HCT116 (cell line): ENCODE data around the gene PALMD. TPM values are rescaled to one million over a fixed set of nuclear protein-coding genes. Genes with fewer than 3 reads are reported as not detected.

Experiments used
- ATAC-seq: fragments of 200-7000 bp; cut with Tn5 transposase; 2 replicates; pipeline ENCODE4 v1.9.1; 2020; ENCODE audit warnings: mild to moderate bottlenecking, moderate library complexity
- BruUV-seq: library from RNA; stranded (reverse); fragments of 400-500 nt; replicated peaks from 2 replicates; lab custom pipeline; 2021; lab: Mats Ljungman, UMichigan
- CTCF ChIA-PET: fragments of 300-600 bp; sonication (Branson Sonifier 250); formaldehyde crosslinking; loops from one replicate; lab custom pipeline; 2021; ENCODE audit warnings: antibody characterized with exemption; lab: Charles Lee
- POLR2A ChIA-PET: fragments of 300-600, 350-600 bp; sonication (Branson Sonifier 250); formaldehyde crosslinking; loops from one replicate; lab custom pipeline; 2021; ENCODE audit warnings: antibody characterized with exemption; lab: Charles Lee
- RAD21 ChIA-PET, 2 experiments: fragments of 300-600 bp; sonication (Branson Sonifier 250); formaldehyde crosslinking; loops; one replicate each; lab custom pipeline; 2023; ENCODE audit warnings: low total read pairs in 2 of 2; ENCODE audit not compliant: uncharacterized antibody in 2 of 2, unreplicated experiment in 2 of 2, low non-redundant PET in 1 of 2; lab: Charles Lee
- DNase-seq: peaks from one replicate; pipeline ENCODE4 v3.0.0-alpha.2; 2010; ENCODE audit warnings: low read depth, low spot score
- H2AFZ ChIP-seq: fragments of 200-600 bp; shearing (Covaris generic), sonication (generic); 2 replicates; pipeline ENCODE4 v1.6.1; 2017; ENCODE audit warnings: low read depth, mixed run types, mixed read lengths, antibody characterized with exemption, low read length; ENCODE audit not compliant: poor library complexity, severe bottlenecking
- H3K27ac ChIP-seq: 2 replicates; pipeline ENCODE4 v1.5.1; 2012; ENCODE audit warnings: low read depth, low read length
- H3K27me3 ChIP-seq: fragments of 200-600 bp; sonication (generic); 2 replicates; pipeline ENCODE4 v1.6.1; 2016; ENCODE audit warnings: mixed run types, low read length, mixed read lengths; ENCODE audit not compliant: insufficient read depth
- H3K36me3 ChIP-seq, 2 experiments: fragments of 200-500 bp in 1 of 2; fragments of 200-600 bp in 1 of 2; sonication (Bioruptor generic) in 1 of 2; sonication (generic) in 1 of 2; 2 replicates each; pipeline versions ENCODE4 v1.5.1 to v1.6.1; 2014 to 2016; ENCODE audit warnings: low read length in 2 of 2, inconsistent platforms in 1 of 2, mixed read lengths in 1 of 2, mixed run types in 1 of 2; ENCODE audit not compliant: insufficient read depth in 2 of 2, control insufficient read depth in 1 of 2
- H3K4me1 ChIP-seq, 2 experiments: fragments of 200-600 bp in 1 of 2; sonication (generic) in 1 of 2; 2 replicates each; pipeline versions ENCODE4 v1.5.1 to v1.6.1; 2012 to 2017; ENCODE audit warnings: low read length in 2 of 2, inconsistent platforms in 1 of 2, mild to moderate bottlenecking in 1 of 2, mixed read lengths in 1 of 2, mixed run types in 1 of 2, moderate library complexity in 1 of 2; ENCODE audit not compliant: insufficient read depth in 2 of 2, control insufficient read depth in 1 of 2
- H3K4me2 ChIP-seq: fragments of 200-600 bp; sonication (generic); 2 replicates; pipeline ENCODE4 v1.6.1; 2017; ENCODE audit warnings: mixed run types, low read length, mixed read lengths
- H3K4me3 ChIP-seq, 2 experiments: fragments of 200-600 bp in 1 of 2; sonication (generic) in 1 of 2; replicated peaks in 1 of 2; 2 replicates each; pipeline ENCODE4 v1.5.1; 2011 to 2016; ENCODE audit warnings: low read length in 2 of 2, control low read depth in 1 of 2, low read depth in 1 of 2, mild to moderate bottlenecking in 1 of 2, mixed read lengths in 1 of 2, mixed run types in 1 of 2
- H3K79me2 ChIP-seq: fragments of 200-600 bp; sonication (generic); 2 replicates; pipeline ENCODE4 v1.6.1; 2017; ENCODE audit warnings: mild to moderate bottlenecking, mixed run types, low read length, moderate library complexity, mixed read lengths; ENCODE audit not compliant: insufficient read depth
- H3K9ac ChIP-seq: fragments of 200-600 bp; sonication (generic); 2 replicates; pipeline ENCODE4 v1.6.1; 2016; ENCODE audit warnings: low read length, mixed read lengths
- H3K9me2 ChIP-seq: fragments of 200-600 bp; sonication (generic), shearing (Covaris generic); 2 replicates; pipeline ENCODE4 v1.6.1; 2017; ENCODE audit warnings: mixed run types, mild to moderate bottlenecking, moderate library complexity; ENCODE audit not compliant: insufficient read depth
- H3K9me3 ChIP-seq, 2 experiments: fragments of 200-500 bp in 1 of 2; fragments of 200-600 bp in 1 of 2; sonication (Bioruptor generic) in 1 of 2; sonication (generic) in 1 of 2; 2 replicates each; pipeline ENCODE4 v1.6.1; 2014 to 2017; ENCODE audit warnings: low read length in 2 of 2, mixed read lengths in 2 of 2, inconsistent platforms in 1 of 2, low read depth in 1 of 2, mild to moderate bottlenecking in 1 of 2, mixed run types in 1 of 2, moderate library complexity in 1 of 2; ENCODE audit not compliant: control insufficient read depth in 1 of 2, insufficient read depth in 1 of 2
- H4K20me1 ChIP-seq: fragments of 200-600 bp; sonication (generic), shearing (Covaris generic); 2 replicates; pipeline ENCODE4 v1.6.1; 2017; ENCODE audit warnings: mixed run types, mild to moderate bottlenecking, moderate library complexity; ENCODE audit not compliant: insufficient read depth
- ATF3 ChIP-seq: IDR thresholded peaks from 2 replicates; pipeline ENCODE4 v1.6.1; 2012
- CEBPB ChIP-seq: IDR thresholded peaks from 2 replicates; pipeline ENCODE4 v1.6.1; 2012; ENCODE audit warnings: low read depth
- CTCF ChIP-seq, 3 experiments: fragments of 200-600 bp in 1 of 3; sonication (generic) in 1 of 3; IDR thresholded peaks in 2 of 3; conservative IDR thresholded peaks in 1 of 3; 2 replicates each; pipeline ENCODE4 v1.5.1; 2012 to 2017; ENCODE audit warnings: low read depth in 2 of 3, low read length in 2 of 3, antibody characterized with exemption in 1 of 3, borderline replicate concordance in 1 of 3, control low read depth in 1 of 3, mild to moderate bottlenecking in 1 of 3, mixed read lengths in 1 of 3, mixed run types in 1 of 3, moderate library complexity in 1 of 3; ENCODE audit not compliant: insufficient read depth in 1 of 3
- FOSL1 ChIP-seq: IDR thresholded peaks from 2 replicates; pipeline ENCODE4 v1.6.1; 2012; ENCODE audit warnings: low read depth
- MAX ChIP-seq: IDR thresholded peaks from 2 replicates; pipeline ENCODE4 v1.6.1; 2012
- POLR2AphosphoS5 ChIP-seq: IDR thresholded peaks from 2 replicates; pipeline ENCODE4 v1.6.1; 2011; ENCODE audit warnings: mild to moderate bottlenecking, low read depth, low read length, moderate library complexity
- SP1 ChIP-seq: IDR thresholded peaks from 2 replicates; pipeline ENCODE4 v1.6.1; 2012; ENCODE audit warnings: low read depth
- ZFX ChIP-seq: fragments of 450-650 bp; IDR thresholded peaks from 2 replicates; pipeline ENCODE4 v1.6.1; 2017
- ZNF274 ChIP-seq: fragments of 200-500 bp; sonication (Bioruptor generic); IDR thresholded peaks from 2 replicates; pipeline ENCODE4 v1.6.1; 2014; ENCODE audit warnings: mild to moderate bottlenecking, low read depth, low read length, inconsistent platforms
- intact Hi-C: fragments of 100-400 bp; cut with micrococcal nuclease; formaldehyde crosslinking; loops from 2 replicates; pipeline ENCODE4 v1.10.0; 2022
- total RNA-seq: library from RNA; stranded (reverse); gene quantifications from one replicate; pipeline ENCODE4 v1.2.1, GENCODE V29; 2021; ENCODE audit not compliant: unreplicated experiment

The PALMD gene
- total RNA-seq, 1 experiment from 2014 or later: 0.12 TPM

- POLR2A ChIA-PET: no interaction called here
- RAD21 ChIA-PET: no interaction called here
- H3K9me2 ChIP-seq: no peaks in the 10 kb centered on the region
- ATAC-seq (no peak), DNase-seq (no peak)
- H3K27me3 ChIP-seq: no peaks in the 10 kb centered on the region
- intact Hi-C loops: loop anchor here (5.0 to 10.0 kb wide), 4 partner anchors 223 to 958 kb away; no protein-coding TSS in a partner anchor
- H3K9me3 ChIP-seq: 0 out of 4 replicates have a peak, but pooled peaks cover 0 to 5% of the 10 kb centered on the region in 2 experiments
- CTCF ChIA-PET: no interaction called here
- peaks cover 0 to 12% of the 10 kb centered on the region in 2 experiments; a peak in 3 of 4 replicates for H3K36me3 ChIP-seq
- no peak overlapping the region for H3K4me2 ChIP-seq
- no TSS peak for BruUV-seq
- no peaks in the 10 kb centered on the region for H3K4me1 ChIP-seq
- H3K4me3 ChIP-seq: no peak overlapping the region
- H3K79me2 ChIP-seq: no peaks in the 10 kb centered on the region
- H3K9ac ChIP-seq: no peak overlapping the region
- no peaks in the 10 kb centered on the region for H4K20me1 ChIP-seq
- TF ChIP-seq ZNF274 (no peak), FOSL1 (no peak), CEBPB (no peak), CTCF (IDR thresholded peaks at IDR 0.05 in 2 of 3, conservative IDR thresholded peaks at IDR 0.05 in 1 of 3; ENCODE audit: borderline replicate concordance in 1 of 3, insufficient read depth in 1 of 3, low read depth in 2 of 3, low read length in 2 of 3) (no peak), SP1 (no peak), POLR2AphosphoS5 (no peak), ZFX (no peak), MAX (no peak), ATF3 (no peak)
- H2AFZ ChIP-seq: no peak overlapping the region
- H3K27ac ChIP-seq: no peak overlapping the region
Measured at GRCh38 chr1:99705385-99705784, 59.5 kb downstream of the PALMD start.
